ENCODE data around the gene PDHX.

DNA sequence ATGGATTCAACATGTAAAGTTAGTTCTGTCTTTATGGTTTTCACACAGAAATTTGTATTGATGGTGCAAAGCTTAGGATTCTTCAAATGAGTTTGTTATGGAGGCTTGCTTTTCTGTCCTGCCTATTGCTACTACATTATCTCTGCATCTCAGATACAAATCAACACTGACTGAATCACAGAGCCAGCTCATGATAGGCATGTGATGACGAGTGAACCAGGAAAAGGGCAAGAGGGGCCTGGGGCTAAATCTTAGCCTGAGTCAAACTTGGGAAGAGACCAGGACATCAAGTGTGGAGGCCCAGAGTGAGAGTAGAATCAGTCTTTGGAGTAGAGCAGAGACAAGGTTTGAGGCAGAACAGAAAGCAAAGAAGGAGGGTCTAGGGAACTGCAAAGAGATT, 115.4 kb downstream of the PDHX start:
- TF ChIP-seq, protein P1, sequence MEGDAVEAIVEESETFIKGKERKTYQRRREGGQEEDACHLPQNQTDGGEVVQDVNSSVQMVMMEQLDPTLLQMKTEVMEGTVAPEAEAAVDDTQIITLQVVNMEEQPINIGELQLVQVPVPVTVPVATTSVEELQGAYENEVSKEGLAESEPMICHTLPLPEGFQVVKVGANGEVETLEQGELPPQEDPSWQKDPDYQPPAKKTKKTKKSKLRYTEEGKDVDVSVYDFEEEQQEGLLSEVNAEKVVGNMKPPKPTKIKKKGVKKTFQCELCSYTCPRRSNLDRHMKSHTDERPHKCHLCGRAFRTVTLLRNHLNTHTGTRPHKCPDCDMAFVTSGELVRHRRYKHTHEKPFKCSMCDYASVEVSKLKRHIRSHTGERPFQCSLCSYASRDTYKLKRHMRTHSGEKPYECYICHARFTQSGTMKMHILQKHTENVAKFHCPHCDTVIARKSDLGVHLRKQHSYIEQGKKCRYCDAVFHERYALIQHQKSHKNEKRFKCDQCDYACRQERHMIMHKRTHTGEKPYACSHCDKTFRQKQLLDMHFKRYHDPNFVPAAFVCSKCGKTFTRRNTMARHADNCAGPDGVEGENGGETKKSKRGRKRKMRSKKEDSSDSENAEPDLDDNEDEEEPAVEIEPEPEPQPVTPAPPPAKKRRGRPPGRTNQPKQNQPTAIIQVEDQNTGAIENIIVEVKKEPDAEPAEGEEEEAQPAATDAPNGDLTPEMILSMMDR (IDR thresholded peaks at IDR 0.05), result no peak
- no peak for TF ChIP-seq POLR2A (IDR thresholded peaks at IDR 0.05)
